Measurements from ENCODE around the gene ITGB3. TPM values are rescaled to one million over a fixed set of nuclear protein-coding genes. Genes with fewer than 3 reads are reported as not detected.

ITGB3 gene
- total RNA-seq, 4 donors from 2014 or later, result 48.6 to 61.5 (median 54.9) TPM

DNA sequence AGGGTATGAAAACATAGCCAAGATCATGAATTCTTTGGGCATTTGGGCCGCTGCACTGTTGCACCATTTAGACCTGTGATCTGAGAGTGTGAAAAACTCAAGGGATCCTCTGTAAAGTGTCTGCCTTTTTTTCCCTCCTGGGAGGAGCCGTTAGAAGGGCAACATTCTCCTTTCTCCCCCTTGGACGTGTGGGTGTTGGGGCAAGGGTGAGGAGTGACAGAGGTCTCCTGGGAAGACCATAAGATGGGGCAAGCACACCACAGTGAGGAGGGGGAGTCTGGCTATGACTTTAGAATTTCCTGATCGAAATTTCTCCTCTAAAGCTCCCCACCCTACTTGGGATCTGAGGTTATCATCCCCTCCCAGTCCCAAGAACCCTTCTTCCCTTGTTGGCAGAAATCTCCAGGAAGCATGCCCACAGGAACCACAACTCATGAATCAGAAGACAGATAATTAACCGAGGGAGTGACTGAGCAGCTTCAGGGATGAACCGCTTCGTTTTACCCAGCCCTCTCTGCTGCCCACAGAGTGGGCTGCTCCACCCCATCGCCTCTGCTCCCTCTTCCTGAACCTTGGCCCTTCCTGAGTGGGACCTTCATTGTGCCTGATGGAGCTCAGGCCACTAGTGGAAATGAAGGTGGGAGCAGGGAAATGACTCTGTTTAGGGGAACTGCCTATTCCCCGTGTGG is 4.2 kb downstream of the ITGB3 start:
- Histone ChIP-seq H3K9me3 (no peaks in the 10 kb centered on the region), H3K27ac (replicated peaks in 1 of 4) (peak overlapping the region in 3 of 4 donors; percentile 3 to 36 (median 20)), H3K4me3 (no peak overlapping the region), H3K36me3 (no peaks in the 10 kb centered on the region), H3K4me1 (peaks cover 19 to 60% (median 53%) of the 10 kb centered on the region in 4 donors), H3K27me3 (peaks cover 0 to 5% (median 0%) of the 10 kb centered on the region in 4 donors)
- DNase-seq (ENCODE audit: extremely low spot score), result no peak
- intact Hi-C loops (cut with DNase I), result no loop called here
- 45% methylated on average over 9 of the region's 9 CpGs for WGBS
- TF ChIP-seq POLR2AphosphoS5 (IDR thresholded peaks at IDR 0.05), result no peak
- no peak for TF ChIP-seq POLR2A (IDR thresholded peaks at IDR 0.05; ENCODE audit: low read depth)
- TF ChIP-seq, protein P1, sequence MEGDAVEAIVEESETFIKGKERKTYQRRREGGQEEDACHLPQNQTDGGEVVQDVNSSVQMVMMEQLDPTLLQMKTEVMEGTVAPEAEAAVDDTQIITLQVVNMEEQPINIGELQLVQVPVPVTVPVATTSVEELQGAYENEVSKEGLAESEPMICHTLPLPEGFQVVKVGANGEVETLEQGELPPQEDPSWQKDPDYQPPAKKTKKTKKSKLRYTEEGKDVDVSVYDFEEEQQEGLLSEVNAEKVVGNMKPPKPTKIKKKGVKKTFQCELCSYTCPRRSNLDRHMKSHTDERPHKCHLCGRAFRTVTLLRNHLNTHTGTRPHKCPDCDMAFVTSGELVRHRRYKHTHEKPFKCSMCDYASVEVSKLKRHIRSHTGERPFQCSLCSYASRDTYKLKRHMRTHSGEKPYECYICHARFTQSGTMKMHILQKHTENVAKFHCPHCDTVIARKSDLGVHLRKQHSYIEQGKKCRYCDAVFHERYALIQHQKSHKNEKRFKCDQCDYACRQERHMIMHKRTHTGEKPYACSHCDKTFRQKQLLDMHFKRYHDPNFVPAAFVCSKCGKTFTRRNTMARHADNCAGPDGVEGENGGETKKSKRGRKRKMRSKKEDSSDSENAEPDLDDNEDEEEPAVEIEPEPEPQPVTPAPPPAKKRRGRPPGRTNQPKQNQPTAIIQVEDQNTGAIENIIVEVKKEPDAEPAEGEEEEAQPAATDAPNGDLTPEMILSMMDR (IDR thresholded peaks at IDR 0.05), result no peak
- TF ChIP-seq EP300 (IDR thresholded peaks at IDR 0.05), result no peak

DNA sequence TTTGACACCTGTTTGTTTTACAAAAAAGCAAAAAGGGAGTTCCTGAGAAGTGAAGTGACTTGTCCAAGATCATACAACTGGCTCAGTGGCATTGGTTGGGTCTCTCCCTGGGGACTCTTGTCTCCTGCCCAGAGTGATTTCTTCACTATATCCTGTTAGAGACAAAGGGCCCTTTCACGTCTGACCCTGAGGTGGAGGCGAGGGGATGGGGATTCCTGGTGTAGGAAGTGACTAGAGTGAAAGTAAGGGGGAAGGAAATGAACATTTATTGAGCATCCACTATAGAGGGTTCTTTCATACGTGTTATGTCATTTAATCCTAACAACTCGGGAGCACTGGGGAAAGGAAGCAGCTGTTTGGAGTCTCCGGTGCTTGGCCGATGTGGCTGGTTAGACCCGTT is 9.0 kb downstream of the ITGB3 start:
- Histone ChIP-seq H3K27me3 (no peaks in the 10 kb centered on the region), H3K4me1 (peaks cover 27 to 59% (median 36%) of the 10 kb centered on the region in 4 donors)
- WGBS, result 62% methylated on average over 7 of the region's 7 CpGs

DNA sequence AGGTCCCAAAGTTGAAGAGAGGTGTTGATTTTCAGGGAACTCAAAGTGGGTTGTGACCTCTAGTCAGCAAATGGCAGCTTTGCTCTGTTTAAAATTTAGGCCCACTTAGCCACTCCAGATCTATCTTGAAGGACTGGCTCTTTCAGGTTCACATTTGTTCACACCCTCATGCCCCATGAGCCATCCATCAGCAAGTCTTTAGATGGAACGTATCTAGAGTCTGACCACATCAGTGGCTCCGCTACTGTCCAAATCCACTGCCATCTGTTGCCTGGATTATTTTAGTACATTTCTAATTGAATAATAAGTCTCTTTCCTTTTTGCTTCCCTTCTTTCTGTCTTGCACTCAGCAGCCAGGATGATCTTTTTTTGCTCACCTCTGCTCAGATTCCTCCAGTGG is 10.5 kb downstream of the ITGB3 start:
- Histone ChIP-seq H3K9me3 (no peaks in the 10 kb centered on the region), H3K36me3 (no peaks in the 10 kb centered on the region), H3K27me3 (no peaks in the 10 kb centered on the region), H3K4me3 (no peak overlapping the region), H3K27ac (replicated peaks in 1 of 4) (no peak overlapping the region), H3K4me1 (peaks cover 22 to 53% (median 30%) of the 10 kb centered on the region in 4 donors)
- WGBS, result 90% methylated on average over 2 of the region's 2 CpGs
- TF ChIP-seq POLR2A (IDR thresholded peaks at IDR 0.05; ENCODE audit: low read depth) (no peak), POLR2AphosphoS5 (IDR thresholded peaks at IDR 0.05) (no peak), EP300 (IDR thresholded peaks at IDR 0.05) (no peak)
- TF ChIP-seq, protein P1 (IDR thresholded peaks at IDR 0.05), result no peak
- no peak for DNase-seq (ENCODE audit: extremely low spot score)
- intact Hi-C loops (cut with DNase I), result no loop called here

More for the DNA sequence above, 9.0 kb downstream of the ITGB3 start:
- TF ChIP-seq EP300 (IDR thresholded peaks at IDR 0.05) (no peak), POLR2A (IDR thresholded peaks at IDR 0.05; ENCODE audit: low read depth) (no peak)
- TF ChIP-seq, protein P1 (IDR thresholded peaks at IDR 0.05), result no peak
- intact Hi-C loops (cut with DNase I), result no loop called here
- H3K4me3 ChIP-seq, result no peak overlapping the region
- DNase-seq (ENCODE audit: extremely low spot score), result no peak
- no peaks in the 10 kb centered on the region for H3K9me3 ChIP-seq
- H3K27ac ChIP-seq (replicated peaks in 1 of 4), result no peak overlapping the region
- no peaks in the 10 kb centered on the region for H3K36me3 ChIP-seq

DNA sequence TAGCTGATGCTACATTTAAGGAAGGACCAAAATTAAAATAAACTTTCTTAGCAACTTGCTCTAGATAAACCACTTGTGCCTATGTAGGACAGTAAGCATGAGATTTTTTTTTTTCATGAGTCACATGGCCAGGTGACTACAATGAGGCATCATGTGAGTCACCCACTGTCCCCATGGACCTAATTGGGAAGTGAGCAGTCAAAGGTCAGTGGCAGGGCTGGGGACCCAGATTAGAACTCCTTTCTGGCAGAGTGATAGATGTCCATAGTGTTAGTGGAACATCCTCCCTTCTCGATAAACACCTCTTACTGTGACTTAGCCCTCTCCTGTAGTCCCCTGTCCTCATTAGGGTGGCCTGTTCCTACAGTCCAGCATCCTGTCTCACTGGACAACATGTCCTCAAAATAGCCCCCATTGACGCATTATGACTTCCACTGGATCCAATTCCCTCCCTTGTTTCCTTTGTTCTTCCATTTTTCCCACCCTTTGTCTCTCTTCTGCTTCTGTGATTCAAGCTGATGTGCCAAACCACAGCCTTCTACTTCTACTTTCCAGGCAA is 12.4 kb downstream of the ITGB3 start:
- Histone ChIP-seq H3K36me3 (no peaks in the 10 kb centered on the region), H3K27ac (replicated peaks in 1 of 4) (peak overlapping the region; percentile 17 to 41 (median 38)), H3K9me3 (no peaks in the 10 kb centered on the region), H3K4me3 (no peak overlapping the region), H3K4me1 (peaks cover 25 to 61% (median 35%) of the 10 kb centered on the region in 4 donors), H3K27me3 (no peaks in the 10 kb centered on the region)
- TF ChIP-seq, protein P1 (IDR thresholded peaks at IDR 0.05), result no peak
- TF ChIP-seq POLR2A (IDR thresholded peaks at IDR 0.05; ENCODE audit: low read depth) (no peak), POLR2AphosphoS5 (IDR thresholded peaks at IDR 0.05) (peak; percentile 30 to 43)
- DNase-seq (ENCODE audit: extremely low spot score), result no peak
- 73% methylated on average over 2 of the region's 2 CpGs for WGBS
- intact Hi-C loops (cut with DNase I), result no loop called here

All from esophagus muscularis mucosa (tissue), 4 donors.